ENCODE data around the gene PRDX3.

DNA sequence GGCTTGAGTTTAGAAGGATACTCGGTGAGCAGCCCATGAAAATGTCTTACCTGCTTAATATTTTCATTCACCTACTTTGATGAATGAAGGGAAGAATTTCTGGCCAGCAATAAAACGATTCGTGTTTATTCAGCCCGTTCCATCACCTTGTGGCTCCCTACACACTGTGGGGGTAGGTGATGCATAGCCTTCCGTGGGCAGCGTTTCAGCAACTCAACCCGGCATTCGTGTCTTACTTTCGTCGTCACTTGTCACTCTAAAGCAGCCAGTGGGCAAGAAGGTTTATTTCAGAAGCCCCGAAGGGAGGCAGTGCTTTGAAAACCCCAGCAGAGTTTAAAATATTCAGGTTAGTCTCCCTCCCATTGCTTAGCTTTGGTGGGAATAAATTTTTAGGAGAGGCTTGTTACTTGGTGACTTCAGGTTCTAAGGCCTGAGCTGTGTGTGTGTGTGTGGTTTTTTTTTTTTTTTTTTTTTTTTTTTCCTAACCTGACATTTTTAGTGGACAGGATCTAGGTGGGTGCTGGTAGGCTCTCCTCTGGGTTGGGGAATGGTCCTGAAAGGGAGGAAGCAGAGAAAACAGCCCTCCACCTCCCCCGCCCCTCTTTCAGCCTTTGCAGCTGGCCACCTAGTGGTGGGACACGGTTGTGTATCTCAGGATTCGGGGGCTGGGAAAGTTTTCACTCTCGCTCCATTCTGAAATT lies 30.6 kb upstream of the PRDX3 start:
- TF ChIP-seq, protein P1, sequence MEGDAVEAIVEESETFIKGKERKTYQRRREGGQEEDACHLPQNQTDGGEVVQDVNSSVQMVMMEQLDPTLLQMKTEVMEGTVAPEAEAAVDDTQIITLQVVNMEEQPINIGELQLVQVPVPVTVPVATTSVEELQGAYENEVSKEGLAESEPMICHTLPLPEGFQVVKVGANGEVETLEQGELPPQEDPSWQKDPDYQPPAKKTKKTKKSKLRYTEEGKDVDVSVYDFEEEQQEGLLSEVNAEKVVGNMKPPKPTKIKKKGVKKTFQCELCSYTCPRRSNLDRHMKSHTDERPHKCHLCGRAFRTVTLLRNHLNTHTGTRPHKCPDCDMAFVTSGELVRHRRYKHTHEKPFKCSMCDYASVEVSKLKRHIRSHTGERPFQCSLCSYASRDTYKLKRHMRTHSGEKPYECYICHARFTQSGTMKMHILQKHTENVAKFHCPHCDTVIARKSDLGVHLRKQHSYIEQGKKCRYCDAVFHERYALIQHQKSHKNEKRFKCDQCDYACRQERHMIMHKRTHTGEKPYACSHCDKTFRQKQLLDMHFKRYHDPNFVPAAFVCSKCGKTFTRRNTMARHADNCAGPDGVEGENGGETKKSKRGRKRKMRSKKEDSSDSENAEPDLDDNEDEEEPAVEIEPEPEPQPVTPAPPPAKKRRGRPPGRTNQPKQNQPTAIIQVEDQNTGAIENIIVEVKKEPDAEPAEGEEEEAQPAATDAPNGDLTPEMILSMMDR (IDR thresholded peaks at IDR 0.05), result peak; percentile 57 to 82 (median 77)
- TF ChIP-seq POLR2A (IDR thresholded peaks at IDR 0.05), result no peak

Data from adrenal gland (tissue), 5 donors.